Psoas muscle (tissue), 8 donors: ENCODE results near the gene IRAK3. TPM values are rescaled to one million over a fixed set of nuclear protein-coding genes. Genes with fewer than 3 reads are reported as not detected.
A peak's percentile ranks its signal among the peaks of the same experiment; 100 is the strongest.

ENCODE experiments used
- ATAC-seq, 4 donors: fragments of 200-7000 bp; cut with Tn5 transposase; one replicate each; pipeline ENCODE4 v1.9.1; 2020; ENCODE audit warnings: moderate library complexity in 3 of 4, mild to moderate bottlenecking in 2 of 4
- DNase-seq, 2 donors: peaks; one replicate each; pipeline ENCODE4 v3.0.0-alpha.2; 2020
- H3K27ac ChIP-seq: fragments of 200-600 bp; one replicate; pipeline ENCODE4 v1.8.0; 2022
- H3K27me3 ChIP-seq, 3 donors: fragments of 200-600 bp in 1 of 3; one replicate each; pipeline versions ENCODE4 v1.6.1 to v1.8.0; 2013 to 2022; ENCODE audit warnings: low read length in 2 of 3, mild to moderate bottlenecking in 2 of 3, moderate library complexity in 1 of 3; ENCODE audit not compliant: insufficient read depth in 3 of 3
- H3K36me3 ChIP-seq, 2 donors: fragments of 200-600 bp in 1 of 2; one replicate each; pipeline versions ENCODE4 v1.6.1 to v1.8.0; 2013 to 2022; ENCODE audit warnings: low read depth in 1 of 2, mild to moderate bottlenecking in 1 of 2, moderate library complexity in 1 of 2; ENCODE audit not compliant: insufficient read depth in 1 of 2
- H3K4me1 ChIP-seq: fragments of 200-600 bp; one replicate; pipeline ENCODE4 v1.8.0; 2022
- H3K4me3 ChIP-seq: fragments of 200-600 bp; one replicate; pipeline ENCODE4 v1.8.0; 2022; ENCODE audit warnings: mild to moderate bottlenecking
- H3K9me3 ChIP-seq: fragments of 200-600 bp; one replicate; pipeline ENCODE4 v1.8.0; 2022
- WGBS, 3 donors: extraction: QIAGEN DNeasy Blood & Tissue Kit; methylation state at CpG; one replicate each; pipeline versions ENCODE4 v1.1.6 to v1.1.7; 2013; 5-methylcytosine and 5-hydroxymethylcytosine counted together
- intact Hi-C, 2 donors: fragments of 100-400 bp; cut with DNase I; formaldehyde crosslinking; loops; one replicate each; pipeline versions ENCODE4 v1.11.0 to v1.14.2; 2022
- polyA plus RNA-seq, 3 donors: library from polyadenylated mRNA; stranded (reverse); fragments of 200-250 nt; gene quantifications; one replicate each; pipeline ENCODE4 v1.2.3, GENCODE V29; 2013
- total RNA-seq, 4 donors: library from RNA; stranded (reverse); fragmentation: NEBNext Ultra II Directional in 2 of 4; extraction: Animal tissue kit (Norgen Biotek cat#: 25700) in 2 of 4; gene quantifications; one replicate each; pipeline versions ENCODE4 v1.2.1 to v1.2.4, GENCODE V29; 2021 to 2023
- TF ChIP-seq, protein P1 (sequence below): fragments of 200-600 bp; IDR thresholded peaks from one replicate; pipeline ENCODE4 v1.8.0; 2022; ENCODE audit warnings: antibody characterized with exemption
- donor health status: healthy with polysubstance abuse.
- donor health status: DM: no; HTN: no; CAD: no; lungs with moderate emphysema.
- donor health status: Bipolar disorder and iron deficiency.
- donor health status: healthy.
- donor health status: DM: yes; HTN: yes; CAD: no.
- donor health status: DM: no; HTN: no; CAD: no.
- donor health status: DM: no; HTN: no; CAD: no.
- donor health status: DM: yes; HTN: yes; CAD: no.

The IRAK3 gene
- total and polyA plus RNA-seq, 7 donors: 0.97 to 4.0 (median 2.2) TPM

DNA sequence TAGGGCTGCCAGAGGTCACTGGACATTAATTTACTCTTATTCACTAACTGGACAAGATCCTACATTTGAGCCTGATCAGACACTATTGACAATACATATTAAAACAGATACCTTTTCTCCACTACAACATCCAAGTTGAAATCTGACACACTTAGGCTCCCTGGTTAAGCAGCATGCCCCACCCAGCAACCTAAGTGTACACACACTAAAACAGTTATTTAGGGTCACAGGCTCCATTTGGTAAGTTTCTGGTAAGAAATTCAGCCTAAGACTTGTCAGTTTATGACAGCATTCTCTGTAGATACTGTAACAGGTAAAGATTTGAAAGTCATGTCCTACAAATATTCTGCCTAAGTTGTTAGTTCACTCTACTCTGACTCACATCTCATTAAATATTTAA lies 46.2 kb upstream of the IRAK3 start:
- Histone ChIP-seq H3K27ac (no peak overlapping the region), H3K4me1 (no peaks in the 10 kb centered on the region), H3K4me3 (no peak overlapping the region), H3K9me3 (peaks cover 12% of the 10 kb centered on the region), H3K27me3 (no peaks in the 10 kb centered on the region), H3K36me3 (peaks cover 11 to 65% of the 10 kb centered on the region in 2 donors)
- ATAC-seq: no peak
- TF ChIP-seq, protein P1, sequence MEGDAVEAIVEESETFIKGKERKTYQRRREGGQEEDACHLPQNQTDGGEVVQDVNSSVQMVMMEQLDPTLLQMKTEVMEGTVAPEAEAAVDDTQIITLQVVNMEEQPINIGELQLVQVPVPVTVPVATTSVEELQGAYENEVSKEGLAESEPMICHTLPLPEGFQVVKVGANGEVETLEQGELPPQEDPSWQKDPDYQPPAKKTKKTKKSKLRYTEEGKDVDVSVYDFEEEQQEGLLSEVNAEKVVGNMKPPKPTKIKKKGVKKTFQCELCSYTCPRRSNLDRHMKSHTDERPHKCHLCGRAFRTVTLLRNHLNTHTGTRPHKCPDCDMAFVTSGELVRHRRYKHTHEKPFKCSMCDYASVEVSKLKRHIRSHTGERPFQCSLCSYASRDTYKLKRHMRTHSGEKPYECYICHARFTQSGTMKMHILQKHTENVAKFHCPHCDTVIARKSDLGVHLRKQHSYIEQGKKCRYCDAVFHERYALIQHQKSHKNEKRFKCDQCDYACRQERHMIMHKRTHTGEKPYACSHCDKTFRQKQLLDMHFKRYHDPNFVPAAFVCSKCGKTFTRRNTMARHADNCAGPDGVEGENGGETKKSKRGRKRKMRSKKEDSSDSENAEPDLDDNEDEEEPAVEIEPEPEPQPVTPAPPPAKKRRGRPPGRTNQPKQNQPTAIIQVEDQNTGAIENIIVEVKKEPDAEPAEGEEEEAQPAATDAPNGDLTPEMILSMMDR: no peak
- DNase-seq: no peak
- intact Hi-C loops: loop anchor here in 1 of 2 donors (10.0 kb wide), 1 partner anchor 262 kb away; no protein-coding TSS in a partner anchor

DNA sequence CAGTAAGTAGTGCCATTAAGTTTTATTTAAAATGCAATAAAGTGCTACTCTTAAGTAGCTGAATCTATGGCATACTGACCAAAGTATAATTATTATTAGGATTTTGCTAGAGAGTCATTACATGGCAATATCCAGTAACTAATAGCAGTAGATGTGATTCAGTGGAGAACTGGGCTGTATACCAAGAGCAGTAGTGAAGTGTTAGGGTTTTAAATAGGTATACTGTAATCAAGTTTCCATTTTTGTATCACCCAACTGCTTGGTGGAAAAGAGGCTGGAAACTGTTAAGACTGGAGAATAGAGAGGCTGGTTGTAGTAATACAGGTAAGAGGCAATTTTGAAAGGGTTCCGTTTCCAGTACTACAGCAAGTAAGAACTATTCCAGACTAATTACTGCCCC lies 45.1 kb upstream of the IRAK3 start:
- Histone ChIP-seq H3K4me3 (no peak overlapping the region), H3K27me3 (no peaks in the 10 kb centered on the region), H3K36me3 (peaks cover 11 to 65% of the 10 kb centered on the region in 2 donors), H3K27ac (no peak overlapping the region), H3K9me3 (peaks cover 12% of the 10 kb centered on the region), H3K4me1 (no peaks in the 10 kb centered on the region)
- intact Hi-C loops: loop anchor here in 1 of 2 donors (10.0 kb wide), 1 partner anchor 261 kb away; no protein-coding TSS in a partner anchor
- TF ChIP-seq, protein P1: no peak
- 93 to 100% (median 100%) methylated on average over 1 of the region's 1 CpG for WGBS, 3 donors
- DNase-seq: no peak
- ATAC-seq: peak in 3 of 4 donors; percentile 57 to 88 (median 74)

DNA sequence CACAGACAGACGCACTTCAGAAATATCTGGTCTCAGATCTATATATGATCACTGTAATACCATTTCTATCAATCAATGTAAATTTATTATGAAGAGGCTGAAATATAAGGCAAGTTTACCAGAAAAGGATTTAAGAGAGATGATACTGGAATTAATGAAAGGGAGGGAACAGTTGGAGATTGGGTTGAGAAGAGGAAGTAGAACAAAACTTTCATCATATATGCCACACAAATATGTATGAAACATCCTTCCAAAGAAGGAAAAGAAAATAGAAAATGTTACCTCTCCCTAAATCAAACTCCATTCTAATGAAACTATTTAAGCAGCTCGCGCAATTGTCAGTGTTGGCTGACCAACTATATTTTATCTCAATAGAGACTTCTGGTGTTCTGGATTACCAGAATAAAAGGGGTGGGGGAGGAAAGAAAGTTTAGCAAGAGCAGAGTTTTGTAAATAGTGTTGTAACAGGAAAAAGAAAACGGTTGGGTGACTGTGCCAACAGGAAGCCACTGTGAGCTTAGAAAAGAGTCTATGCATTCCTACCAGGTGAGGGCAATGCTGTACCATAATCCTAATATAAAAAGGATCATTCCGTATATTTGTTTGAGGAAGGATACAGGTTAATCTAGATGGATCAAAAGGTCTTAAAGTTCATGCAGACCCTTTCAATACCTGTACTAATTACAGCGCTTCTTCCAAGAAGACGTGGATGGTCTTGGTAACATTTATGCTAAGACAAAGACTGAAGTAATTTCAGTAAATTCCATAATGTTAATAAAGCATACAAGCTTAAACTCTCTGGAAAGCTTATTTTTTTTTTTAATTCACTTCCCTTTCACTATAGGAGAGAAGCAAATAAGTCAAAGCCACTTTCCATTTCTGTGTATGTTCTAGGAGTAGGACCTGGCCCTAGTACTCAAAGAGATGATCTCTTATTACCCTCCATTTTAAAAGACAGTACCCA lies 43.9 kb upstream of the IRAK3 start:
- 51 to 58% (median 53%) methylated on average over 7 of the region's 7 CpGs for WGBS, 3 donors
- ATAC-seq (peak in 3 of 4 donors; percentile 65 to 86 (median 84)), DNase-seq (no peak)
- Histone ChIP-seq H3K36me3 (peaks cover 6 to 56% of the 10 kb centered on the region in 2 donors), H3K9me3 (peaks cover 12% of the 10 kb centered on the region), H3K4me1 (no peaks in the 10 kb centered on the region), H3K27ac (no peak overlapping the region), H3K27me3 (no peaks in the 10 kb centered on the region), H3K4me3 (no peak overlapping the region)
- intact Hi-C loops: loop anchor here in 1 of 2 donors (10.0 kb wide), 1 partner anchor 260 kb away; no protein-coding TSS in a partner anchor
- TF ChIP-seq, protein P1: peak; percentile 56

DNA sequence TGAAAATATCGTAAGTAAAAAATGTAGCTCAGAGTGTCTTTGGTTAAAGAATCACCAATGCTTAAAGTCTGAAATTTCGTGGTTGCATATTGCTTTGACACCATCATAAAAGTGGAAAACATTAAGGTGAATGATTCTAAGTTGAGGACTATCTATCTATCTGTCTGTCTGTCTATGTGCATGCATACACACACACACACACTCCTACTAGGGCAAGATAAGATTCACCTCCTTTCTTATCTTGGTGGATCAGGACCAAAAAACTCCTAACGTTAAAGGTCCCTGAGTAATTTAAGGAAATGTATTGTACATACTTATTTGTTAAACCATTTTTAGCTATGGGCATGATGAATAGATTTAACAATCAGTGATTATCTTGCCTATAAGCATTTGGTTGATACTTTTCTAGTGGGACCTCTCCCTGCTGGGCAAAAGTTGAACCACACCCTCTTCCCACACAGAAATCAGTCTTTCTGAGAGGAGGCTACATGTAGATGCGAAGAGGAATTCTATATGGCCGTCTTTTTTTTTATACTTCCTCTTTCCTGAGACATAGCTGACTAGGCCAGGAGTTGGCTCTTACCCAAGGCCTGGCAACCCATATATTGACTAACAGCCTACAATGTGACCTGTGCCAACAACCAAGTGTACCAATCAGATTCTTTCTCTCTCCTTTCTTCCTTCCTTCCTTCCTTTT lies 39.2 kb upstream of the IRAK3 start:
- Histone ChIP-seq H3K4me1 (no peaks in the 10 kb centered on the region), H3K9me3 (no peaks in the 10 kb centered on the region), H3K27me3 (no peaks in the 10 kb centered on the region), H3K27ac (no peak overlapping the region), H3K36me3 (peaks cover 0 to 42% of the 10 kb centered on the region in 2 donors), H3K4me3 (no peak overlapping the region)
- WGBS, 3 donors: 77 to 93% (median 84%) methylated on average over 5 of the region's 5 CpGs
- DNase-seq: no peak
- intact Hi-C loops: loop anchor here in 1 of 2 donors (10.0 kb wide), 1 partner anchor 255 kb away; no protein-coding TSS in a partner anchor
- no peak for ATAC-seq
- TF ChIP-seq, protein P1: no peak
